Measurements from ENCODE around the gene DNHD1.

Gene DNHD1

GRCh38 chr11:6497069-6497839 is at the start of gene DNHD1:
Gene DNHD1, plus strand, starts transcription at chr11:6497280. Its CDS starts 936 bp downstream, at chr11:6498216.
- no peaks in the 10 kb centered on the region for H3K27me3 ChIP-seq (ENCODE audit: control insufficient read depth, insufficient read depth, low read length)
- H3K4me3 ChIP-seq (ENCODE audit: low read length): peak within 1 kb of the TSS; percentile 47
- no peak within 1 kb of the TSS for H3K9ac ChIP-seq (ENCODE audit: low read length)
- H3K36me3 ChIP-seq (ENCODE audit: control insufficient read depth, insufficient read depth, low read length): no peaks in the 10 kb centered on the region
- H3K4me1 ChIP-seq (ENCODE audit: control insufficient read depth, insufficient read depth, low read length): peaks cover 10% of the 10 kb centered on the region
- peak within 1 kb of the TSS; percentile 65 for H3K27ac ChIP-seq (ENCODE audit: low read depth, low read length)

GRCh38 chr11:6448574-6448973 is 48.5 kb upstream of the DNHD1 start:
- Histone ChIP-seq H3K4me3 (ENCODE audit: low read length) (no peak overlapping the region), H3K36me3 (ENCODE audit: control insufficient read depth, insufficient read depth, low read length) (peaks cover 24% of the 10 kb centered on the region), H3K9ac (ENCODE audit: low read length) (no peak overlapping the region), H3K4me1 (ENCODE audit: control insufficient read depth, insufficient read depth, low read length) (no peaks in the 10 kb centered on the region), H3K27ac (ENCODE audit: low read depth, low read length) (no peak overlapping the region), H3K27me3 (ENCODE audit: control insufficient read depth, insufficient read depth, low read length) (no peaks in the 10 kb centered on the region)

- no peak overlapping the region for H3K27ac ChIP-seq (ENCODE audit: low read depth, low read length)
- no peaks in the 10 kb centered on the region for H3K4me1 ChIP-seq (ENCODE audit: control insufficient read depth, insufficient read depth, low read length)
- no peaks in the 10 kb centered on the region for H3K27me3 ChIP-seq (ENCODE audit: control insufficient read depth, insufficient read depth, low read length)
- no peak overlapping the region for H3K4me3 ChIP-seq (ENCODE audit: low read length)
- H3K9ac ChIP-seq (ENCODE audit: low read length): no peak overlapping the region
- H3K36me3 ChIP-seq (ENCODE audit: control insufficient read depth, insufficient read depth, low read length): peaks cover 46% of the 10 kb centered on the region
Measured at GRCh38 chr11:6452219-6452618, 44.9 kb upstream of the DNHD1 start.

- H3K9ac ChIP-seq (ENCODE audit: low read length): no peak overlapping the region
- no peak overlapping the region for H3K27ac ChIP-seq (ENCODE audit: low read depth, low read length)
- no peaks in the 10 kb centered on the region for H3K27me3 ChIP-seq (ENCODE audit: control insufficient read depth, insufficient read depth, low read length)
- H3K36me3 ChIP-seq (ENCODE audit: control insufficient read depth, insufficient read depth, low read length): peaks cover 54% of the 10 kb centered on the region
- H3K4me3 ChIP-seq (ENCODE audit: low read length): no peak overlapping the region
- H3K4me1 ChIP-seq (ENCODE audit: control insufficient read depth, insufficient read depth, low read length): no peaks in the 10 kb centered on the region
Measured at GRCh38 chr11:6453152-6453551, 43.9 kb upstream of the DNHD1 start.

GRCh38 chr11:6455070-6455469 is 42.0 kb upstream of the DNHD1 start:
- Histone ChIP-seq H3K36me3 (ENCODE audit: control insufficient read depth, insufficient read depth, low read length) (peaks cover 52% of the 10 kb centered on the region), H3K27ac (ENCODE audit: low read depth, low read length) (no peak overlapping the region), H3K27me3 (ENCODE audit: control insufficient read depth, insufficient read depth, low read length) (no peaks in the 10 kb centered on the region), H3K4me1 (ENCODE audit: control insufficient read depth, insufficient read depth, low read length) (no peaks in the 10 kb centered on the region), H3K9ac (ENCODE audit: low read length) (no peak overlapping the region), H3K4me3 (ENCODE audit: low read length) (no peak overlapping the region)

GRCh38 chr11:6456361-6457073 is 40.6 kb upstream of the DNHD1 start:
- H3K27me3 ChIP-seq (ENCODE audit: control insufficient read depth, insufficient read depth, low read length): no peaks in the 10 kb centered on the region
- H3K4me3 ChIP-seq (ENCODE audit: low read length): no peak overlapping the region
- H3K27ac ChIP-seq (ENCODE audit: low read depth, low read length): no peak overlapping the region
- no peak overlapping the region for H3K9ac ChIP-seq (ENCODE audit: low read length)
- peaks cover 43% of the 10 kb centered on the region for H3K36me3 ChIP-seq (ENCODE audit: control insufficient read depth, insufficient read depth, low read length)
- no peaks in the 10 kb centered on the region for H3K4me1 ChIP-seq (ENCODE audit: control insufficient read depth, insufficient read depth, low read length)

- no peak overlapping the region for H3K27ac ChIP-seq (ENCODE audit: low read depth, low read length)
- no peak overlapping the region for H3K4me3 ChIP-seq (ENCODE audit: low read length)
- H3K9ac ChIP-seq (ENCODE audit: low read length): no peak overlapping the region
- no peaks in the 10 kb centered on the region for H3K4me1 ChIP-seq (ENCODE audit: control insufficient read depth, insufficient read depth, low read length)
- H3K27me3 ChIP-seq (ENCODE audit: control insufficient read depth, insufficient read depth, low read length): no peaks in the 10 kb centered on the region
- H3K36me3 ChIP-seq (ENCODE audit: control insufficient read depth, insufficient read depth, low read length): peaks cover 40% of the 10 kb centered on the region
Measured at GRCh38 chr11:6457581-6458320, 39.3 kb upstream of the DNHD1 start.

GRCh38 chr11:6458352-6459098 is 38.6 kb upstream of the DNHD1 start:
- Histone ChIP-seq H3K4me3 (ENCODE audit: low read length) (no peak overlapping the region), H3K9ac (ENCODE audit: low read length) (no peak overlapping the region), H3K4me1 (ENCODE audit: control insufficient read depth, insufficient read depth, low read length) (no peaks in the 10 kb centered on the region), H3K36me3 (ENCODE audit: control insufficient read depth, insufficient read depth, low read length) (peaks cover 41% of the 10 kb centered on the region), H3K27ac (ENCODE audit: low read depth, low read length) (no peak overlapping the region), H3K27me3 (ENCODE audit: control insufficient read depth, insufficient read depth, low read length) (no peaks in the 10 kb centered on the region)

GRCh38 chr11:6459099-6459450 is 38.0 kb upstream of the DNHD1 start:
- no peak overlapping the region for H3K27ac ChIP-seq (ENCODE audit: low read depth, low read length)
- H3K27me3 ChIP-seq (ENCODE audit: control insufficient read depth, insufficient read depth, low read length): no peaks in the 10 kb centered on the region
- H3K4me1 ChIP-seq (ENCODE audit: control insufficient read depth, insufficient read depth, low read length): no peaks in the 10 kb centered on the region
- H3K9ac ChIP-seq (ENCODE audit: low read length): no peak overlapping the region
- H3K4me3 ChIP-seq (ENCODE audit: low read length): no peak overlapping the region
- peaks cover 41% of the 10 kb centered on the region for H3K36me3 ChIP-seq (ENCODE audit: control insufficient read depth, insufficient read depth, low read length)

GRCh38 chr11:6468712-6469495 is 28.2 kb upstream of the DNHD1 start:
- H3K4me3 ChIP-seq (ENCODE audit: low read length): peak overlapping the region; percentile 23
- H3K36me3 ChIP-seq (ENCODE audit: control insufficient read depth, insufficient read depth, low read length): peaks cover 5% of the 10 kb centered on the region
- peak overlapping the region; percentile 45 for H3K27ac ChIP-seq (ENCODE audit: low read depth, low read length)
- no peak overlapping the region for H3K9ac ChIP-seq (ENCODE audit: low read length)
- no peaks in the 10 kb centered on the region for H3K27me3 ChIP-seq (ENCODE audit: control insufficient read depth, insufficient read depth, low read length)
- peaks cover 9% of the 10 kb centered on the region for H3K4me1 ChIP-seq (ENCODE audit: control insufficient read depth, insufficient read depth, low read length)

GRCh38 chr11:6469599-6469998 is 27.5 kb upstream of the DNHD1 start:
- Histone ChIP-seq H3K27ac (ENCODE audit: low read depth, low read length) (peak overlapping the region; percentile 45), H3K36me3 (ENCODE audit: control insufficient read depth, insufficient read depth, low read length) (peaks cover 5% of the 10 kb centered on the region), H3K4me1 (ENCODE audit: control insufficient read depth, insufficient read depth, low read length) (peaks cover 14% of the 10 kb centered on the region), H3K4me3 (ENCODE audit: low read length) (peak overlapping the region; percentile 23), H3K27me3 (ENCODE audit: control insufficient read depth, insufficient read depth, low read length) (no peaks in the 10 kb centered on the region), H3K9ac (ENCODE audit: low read length) (no peak overlapping the region)

Data from rectal smooth muscle tissue (tissue), 1 donor.